CD14-positive monocyte (primary cell): ENCODE results near the gene NUP205. TPM values are rescaled to one million over a fixed set of nuclear protein-coding genes. Genes with fewer than 3 reads are reported as not detected.

Experiments used
- DNase-seq, 3 donors: peaks; one replicate each; pipeline ENCODE4 v3.0.0-alpha.2; 2011 to 2022
- H2AFZ ChIP-seq: 2 replicates; pipeline ENCODE4 v1.6.0; 2012; ENCODE audit warnings: mild to moderate bottlenecking, low read depth, low read length, inconsistent platforms; ENCODE audit not compliant: insufficient read depth, poor library complexity, severe bottlenecking
- H3K27ac ChIP-seq, 2 donors: 1 replicate in 1 of 2; 2 replicates in 1 of 2; pipeline ENCODE4 v1.5.1; 2012 to 2013; ENCODE audit warnings: low read length in 2 of 2, control low read depth in 1 of 2, inconsistent platforms in 1 of 2, low read depth in 1 of 2, mild to moderate bottlenecking in 1 of 2
- H3K27me3 ChIP-seq, 2 donors: one replicate each; pipeline versions ENCODE4 v1.6.0 to v1.6.1; 2011 to 2013; ENCODE audit warnings: low read length in 2 of 2; ENCODE audit not compliant: control insufficient read depth in 2 of 2, insufficient read depth in 2 of 2
- H3K36me3 ChIP-seq, 2 donors: replicated peaks in 1 of 2; 1 replicate in 1 of 2; 2 replicates in 1 of 2; pipeline versions ENCODE4 v1.5.1 to v1.6.1; 2012 to 2013; ENCODE audit warnings: low read length in 2 of 2, control low read depth in 1 of 2, inconsistent platforms in 1 of 2, mild to moderate bottlenecking in 1 of 2; ENCODE audit not compliant: insufficient read depth in 2 of 2, control insufficient read depth in 1 of 2
- H3K4me1 ChIP-seq, 2 donors: 1 replicate in 1 of 2; 2 replicates in 1 of 2; pipeline versions ENCODE4 v1.5.1 to v1.6.1; 2012 to 2013; ENCODE audit warnings: low read length in 2 of 2, control low read depth in 1 of 2, inconsistent platforms in 1 of 2, mild to moderate bottlenecking in 1 of 2, moderate library complexity in 1 of 2; ENCODE audit not compliant: insufficient read depth in 2 of 2, control insufficient read depth in 1 of 2
- H3K4me2 ChIP-seq: replicated peaks from 2 replicates; pipeline ENCODE3; 2012; ENCODE audit warnings: low read length, moderate library complexity, mild to moderate bottlenecking; ENCODE audit not compliant: poor library complexity, severe bottlenecking; ENCODE audit errors: extremely low read depth
- H3K4me3 ChIP-seq, 3 experiments: fragments of 200-600 bp in 1 of 3; sonication (generic) in 1 of 3; replicated peaks in 1 of 3; 1 replicate in 2 of 3; 2 replicates in 1 of 3; pipeline ENCODE4 v1.5.1; 2011 to 2013; ENCODE audit warnings: low read length in 3 of 3, mild to moderate bottlenecking in 3 of 3, control low read depth in 2 of 3, low read depth in 2 of 3, inconsistent platforms in 1 of 3, moderate library complexity in 1 of 3
- H3K79me2 ChIP-seq: 2 replicates; pipeline ENCODE4 v1.6.0; 2012; ENCODE audit warnings: mild to moderate bottlenecking, control low read depth, inconsistent platforms, low read length, moderate library complexity; ENCODE audit not compliant: insufficient read depth
- H3K9ac ChIP-seq: 2 replicates; pipeline ENCODE4 v1.6.0; 2017; ENCODE audit warnings: low read length, mild to moderate bottlenecking; ENCODE audit not compliant: insufficient read depth, poor library complexity, severe bottlenecking
- H3K9me3 ChIP-seq, 2 donors: replicated peaks in 1 of 2; 1 replicate in 1 of 2; 2 replicates in 1 of 2; pipeline versions ENCODE4 v1.5.1 to v1.6.1; 2012 to 2013; ENCODE audit warnings: low read length in 2 of 2, control low read depth in 1 of 2; ENCODE audit not compliant: control insufficient read depth in 1 of 2, insufficient read depth in 1 of 2
- H4K20me1 ChIP-seq: 2 replicates; pipeline ENCODE4 v1.6.0; 2012; ENCODE audit warnings: mild to moderate bottlenecking, low read length, control low read depth, moderate library complexity; ENCODE audit not compliant: insufficient read depth
- H3K27ac Mint-ChIP-seq, 7 donors: one replicate each; pipeline ENCODE4 v1.8.0; 2020; ENCODE audit warnings: mild to moderate bottlenecking in 7 of 7, mixed read lengths in 7 of 7, moderate library complexity in 6 of 7, inconsistent platforms in 2 of 7
- H3K27me3 Mint-ChIP-seq, 3 donors: one replicate each; pipeline ENCODE4 v1.8.0; 2021 to 2022; ENCODE audit warnings: low read depth in 3 of 3, mild to moderate bottlenecking in 3 of 3, mixed read lengths in 3 of 3, moderate library complexity in 3 of 3, inconsistent platforms in 1 of 3
- H3K36me3 Mint-ChIP-seq, 2 donors: one replicate each; pipeline ENCODE4 v1.8.0; 2020; ENCODE audit warnings: mixed read lengths in 2 of 2, inconsistent platforms in 1 of 2, mild to moderate bottlenecking in 1 of 2
- H3K4me1 Mint-ChIP-seq: one replicate; pipeline ENCODE4 v1.8.0; 2020; ENCODE audit warnings: mild to moderate bottlenecking, mixed read lengths
- H3K4me3 Mint-ChIP-seq, 2 donors: one replicate each; pipeline ENCODE4 v1.8.0; 2020; ENCODE audit warnings: mild to moderate bottlenecking in 2 of 2, mixed read lengths in 2 of 2, moderate library complexity in 1 of 2
- H3K9me3 Mint-ChIP-seq, 7 donors: one replicate each; pipeline ENCODE4 v1.8.0; 2020 to 2022; ENCODE audit warnings: mixed read lengths in 7 of 7, mild to moderate bottlenecking in 6 of 7, moderate library complexity in 6 of 7, inconsistent platforms in 2 of 7
- WGBS: methylation state at CpG from one replicate; pipeline ENCODE4 v1.1.5; 2013; ENCODE audit warnings: missing lambda C conversion rate; ENCODE audit not compliant: insufficient coverage; 5-methylcytosine and 5-hydroxymethylcytosine counted together
- intact Hi-C, 2 donors: fragments of 100-400 bp; cut with micrococcal nuclease; formaldehyde crosslinking; loops; one replicate each; pipeline versions ENCODE4 v1.15.0 to v1.15.1; 2023
- polyA plus RNA-seq, 3 donors: library from polyadenylated mRNA; depleted of rRNA in 1 of 3; unstranded in 2 of 3; stranded (reverse) in 1 of 3; fragments of 300-500 nt in 2 of 3; fragments of >200 nt in 1 of 3; fragmentation: Illumina TruSeq in 2 of 3; gene quantifications; 1 replicate in 2 of 3; 2 replicates in 1 of 3; pipeline ENCODE4 v1.2.3, GENCODE V29; 2012 to 2021
- TF ChIP-seq, protein P1 (sequence below): fragments of 200-600 bp; IDR thresholded peaks from one replicate; pipeline ENCODE4 v1.8.0; 2022; ENCODE audit warnings: antibody characterized with exemption, mild to moderate bottlenecking

Gene NUP205
- polyA plus RNA-seq, 3 donors: 10.9 to 15.2 (median 13.7) TPM

- peaks cover 45 to 74% of the 10 kb centered on the region in 2 donors for H3K36me3 Mint-ChIP-seq
- 100% methylated on average over 1 of the region's 2 CpGs for WGBS
- H3K27ac Mint-ChIP-seq: no peak overlapping the region
- TF ChIP-seq, protein P1, sequence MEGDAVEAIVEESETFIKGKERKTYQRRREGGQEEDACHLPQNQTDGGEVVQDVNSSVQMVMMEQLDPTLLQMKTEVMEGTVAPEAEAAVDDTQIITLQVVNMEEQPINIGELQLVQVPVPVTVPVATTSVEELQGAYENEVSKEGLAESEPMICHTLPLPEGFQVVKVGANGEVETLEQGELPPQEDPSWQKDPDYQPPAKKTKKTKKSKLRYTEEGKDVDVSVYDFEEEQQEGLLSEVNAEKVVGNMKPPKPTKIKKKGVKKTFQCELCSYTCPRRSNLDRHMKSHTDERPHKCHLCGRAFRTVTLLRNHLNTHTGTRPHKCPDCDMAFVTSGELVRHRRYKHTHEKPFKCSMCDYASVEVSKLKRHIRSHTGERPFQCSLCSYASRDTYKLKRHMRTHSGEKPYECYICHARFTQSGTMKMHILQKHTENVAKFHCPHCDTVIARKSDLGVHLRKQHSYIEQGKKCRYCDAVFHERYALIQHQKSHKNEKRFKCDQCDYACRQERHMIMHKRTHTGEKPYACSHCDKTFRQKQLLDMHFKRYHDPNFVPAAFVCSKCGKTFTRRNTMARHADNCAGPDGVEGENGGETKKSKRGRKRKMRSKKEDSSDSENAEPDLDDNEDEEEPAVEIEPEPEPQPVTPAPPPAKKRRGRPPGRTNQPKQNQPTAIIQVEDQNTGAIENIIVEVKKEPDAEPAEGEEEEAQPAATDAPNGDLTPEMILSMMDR: no peak
- no peaks in the 10 kb centered on the region for H3K27me3 ChIP-seq
- no peaks in the 10 kb centered on the region for H4K20me1 ChIP-seq
- H3K4me3 ChIP-seq: no peak overlapping the region
- H3K9me3 Mint-ChIP-seq: no peaks in the 10 kb centered on the region
- H3K4me1 Mint-ChIP-seq: no peaks in the 10 kb centered on the region
- no peak overlapping the region for H3K27ac ChIP-seq
- H3K9me3 ChIP-seq: no peaks in the 10 kb centered on the region
- DNase-seq: no peak
- no peak overlapping the region for H3K4me3 Mint-ChIP-seq
- peaks cover 57 to 81% of the 10 kb centered on the region in 2 donors for H3K36me3 ChIP-seq
- no peaks in the 10 kb centered on the region for H3K27me3 Mint-ChIP-seq
- no peak overlapping the region for H3K9ac ChIP-seq
- H3K4me1 ChIP-seq: no peaks in the 10 kb centered on the region
- no peaks in the 10 kb centered on the region for H3K79me2 ChIP-seq
- intact Hi-C loops: no loop called here
- no peak overlapping the region for H3K4me2 ChIP-seq
- no peak overlapping the region for H2AFZ ChIP-seq
These were observed 60.1 kb downstream of the NUP205 start for GRCh38 chr7:135617781-135618180.

- Mint-ChIP-seq H3K27me3 (no peaks in the 10 kb centered on the region), H3K36me3 (peaks cover 49 to 72% of the 10 kb centered on the region in 2 donors), H3K4me3 (no peak overlapping the region), H3K27ac (no peak overlapping the region), H3K4me1 (no peaks in the 10 kb centered on the region), H3K9me3 (no peaks in the 10 kb centered on the region)
- no peaks in the 10 kb centered on the region for H3K4me1 ChIP-seq
- TF ChIP-seq, protein P1: no peak
- peaks cover 62 to 85% of the 10 kb centered on the region in 2 donors for H3K36me3 ChIP-seq
- no peak overlapping the region for H3K27ac ChIP-seq
- no peaks in the 10 kb centered on the region for H3K9me3 ChIP-seq
- no peak overlapping the region for H3K4me2 ChIP-seq
- no peaks in the 10 kb centered on the region for H3K27me3 ChIP-seq
- H3K4me3 ChIP-seq: no peak overlapping the region
- no peak overlapping the region for H2AFZ ChIP-seq
- intact Hi-C loops: no loop called here
- no peak overlapping the region for H3K9ac ChIP-seq
- no peaks in the 10 kb centered on the region for H4K20me1 ChIP-seq
- no CpG with 5 or more reads among the region's 7 CpGs for WGBS
- H3K79me2 ChIP-seq: no peaks in the 10 kb centered on the region
- no peak for DNase-seq
These were observed 60.8 kb downstream of the NUP205 start for GRCh38 chr7:135618510-135618909.
